Measurements from ENCODE around the gene GAS2L2.

- TF ChIP-seq CTCF (conservative IDR thresholded peaks at IDR 0.05 in 1 of 2, IDR thresholded peaks at IDR 0.05 in 1 of 2; ENCODE audit: extremely low read depth in 1 of 2, insufficient read depth in 1 of 2, low read depth in 1 of 2, low read length in 2 of 2) (no peak), EZH2 (IDR thresholded peaks at IDR 0.05; ENCODE audit: borderline replicate concordance, low read length) (no peak)
Observed at GRCh38 chr17:35799942-35800341, 46.9 kb upstream of the GAS2L2 start.
